GM12874 (cell line): ENCODE data around the gene GNE.

Experiments
- CTCF ChIP-seq: IDR thresholded peaks from 2 replicates; pipeline ENCODE4 v1.5.1; 2011; ENCODE audit warnings: low read depth, mild to moderate bottlenecking, control low read depth, low read length, moderate library complexity; ENCODE audit not compliant: insufficient read depth

GNE gene

GRCh38 chr9:36258208-36258995 lies at the start of gene GNE:
GNE (minus strand) TSS chr9:36258448; CDS start chr9:36249355, 9,093 bp downstream.
- no peak for TF ChIP-seq CTCF

GRCh38 chr9:36306471-36307306 lies 48.4 kb upstream of the GNE start:
- no peak for TF ChIP-seq CTCF

- no peak for TF ChIP-seq CTCF
These were observed 43.0 kb upstream of the GNE start for GRCh38 chr9:36301227-36301626.

DNA sequence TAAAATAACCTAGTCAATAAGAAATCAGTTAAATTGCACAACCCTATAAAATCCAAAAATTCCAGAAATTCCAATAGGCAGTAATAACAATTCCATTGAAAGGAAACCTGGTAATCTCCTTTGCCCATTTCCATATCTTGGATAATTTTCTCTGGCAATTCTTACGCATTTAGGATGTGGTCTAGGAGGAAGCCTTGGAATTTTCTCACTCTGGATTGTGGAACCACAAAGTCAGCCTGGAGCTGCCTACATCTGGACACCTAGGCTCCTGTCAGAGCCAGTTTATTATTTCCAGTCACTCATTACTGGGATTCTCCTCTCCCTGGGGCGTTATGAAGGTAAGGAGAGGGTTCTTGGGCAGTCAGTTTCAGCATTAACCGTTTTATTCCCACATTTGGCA lies 40.3 kb upstream of the GNE start:
- TF ChIP-seq CTCF, result no peak

DNA sequence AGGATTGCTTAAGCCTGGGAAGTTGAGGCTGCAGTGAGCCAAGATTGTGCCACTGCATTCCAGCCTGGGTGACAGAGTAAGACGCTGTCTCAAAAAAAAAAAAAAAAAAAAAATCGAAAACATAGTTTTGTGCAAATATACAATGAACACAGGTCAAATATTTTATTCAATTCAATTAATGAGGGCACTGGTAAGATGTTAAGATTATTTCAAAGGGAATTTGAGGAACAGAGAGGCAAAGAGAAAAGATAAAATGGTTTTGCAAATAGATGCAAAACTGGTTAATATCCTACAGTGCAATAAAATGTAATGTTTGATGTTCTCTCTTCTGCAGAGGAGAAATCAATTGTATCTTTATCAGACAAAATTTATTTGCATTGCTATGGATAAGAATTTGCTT lies 39.5 kb upstream of the GNE start:
- TF ChIP-seq CTCF, result no peak

DNA sequence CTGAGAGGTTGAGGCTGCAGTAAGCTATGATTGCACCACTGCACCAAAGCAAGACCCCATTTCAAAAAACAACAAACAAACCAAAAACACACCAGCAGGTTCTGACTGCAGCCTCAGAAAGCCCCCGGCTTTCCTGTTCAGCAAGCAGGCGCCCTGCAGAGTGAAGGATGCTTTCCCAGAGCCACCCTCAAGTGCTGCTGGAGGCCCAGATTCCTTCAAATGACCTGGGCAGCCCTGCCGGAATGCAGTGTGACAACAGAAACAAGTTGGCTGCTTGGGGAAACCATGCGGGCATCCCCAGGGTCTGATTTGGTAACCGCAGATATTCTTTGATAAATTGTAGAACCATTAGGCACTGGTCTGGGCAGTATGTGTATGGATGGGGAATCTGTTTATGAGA lies 35.7 kb upstream of the GNE start:
- no peak for TF ChIP-seq CTCF

- no peak for TF ChIP-seq CTCF
These were observed 34.9 kb upstream of the GNE start for GRCh38 chr9:36293171-36293570.
